Left colon (tissue), 2 donors: ENCODE measurements around the gene TIMM10. TPM values are rescaled to one million over a fixed set of nuclear protein-coding genes. Genes with fewer than 3 reads are reported as not detected.

Source experiments
- total RNA-seq, 2 donors: library from RNA; stranded (reverse); fragmentation: NEBNext Ultra II Directional; extraction: Animal tissue kit (Norgen Biotek cat#: 25700); gene quantifications; one replicate each; pipeline ENCODE4 v1.2.1, GENCODE V29; 2021
- donor health status: DM: no; HTN: no; CAD: no.
- donor health status: DM: yes; HTN: yes; CAD: no.

Gene TIMM10
- total RNA-seq, 2 donors from 2014 or later = 28.6 to 47.4 TPM

Other genes with a start within 250 kb of the TIMM10 start
- gene TNKS1BP1, start 205.8 kb downstream of the TIMM10 start, total RNA-seq = 100 to 1,000 TPM; 135 to 191 TPM
- 10 to 100 TPM; 56.5 to 67.8 TPM for gene SSRP1, start 194.9 kb downstream of the TIMM10 start, total RNA-seq
- not detected for gene P2RX3, start 192.4 kb downstream of the TIMM10 start, total RNA-seq
- not detected for gene PRG3, start 149.6 kb downstream of the TIMM10 start, total RNA-seq
- under 1 TPM in 1 of 2 donors, not detected in 1; 0.22 TPM for gene PRG2, start 140.1 kb downstream of the TIMM10 start, total RNA-seq
- 1 to 10 TPM; 6.9 to 9.6 TPM for gene SLC43A3, start 103.6 kb downstream of the TIMM10 start, total RNA-seq
- under 1 TPM; 0.67 to 0.98 TPM for gene RTN4RL2, start 70.2 kb downstream of the TIMM10 start, total RNA-seq
- 1 to 10 TPM; 7.1 to 9.6 TPM for gene SLC43A1, start 15.1 kb downstream of the TIMM10 start, total RNA-seq
- gene SMTNL1, start 6.8 kb upstream of the TIMM10 start, total RNA-seq = not detected
- 10 to 100 TPM; 27.6 to 47.2 TPM for gene UBE2L6, start 36.9 kb upstream of the TIMM10 start, total RNA-seq
- 10 to 100 TPM; 34.6 to 78.6 TPM for gene SERPING1, start 66.9 kb upstream of the TIMM10 start, total RNA-seq
- gene YPEL4, start 119.2 kb upstream of the TIMM10 start, total RNA-seq = 1 to 10 TPM in 1 of 2 donors, under 1 TPM in 1; 0.58 to 1.2 TPM
- gene CLP1, start 127.0 kb upstream of the TIMM10 start, total RNA-seq = 10 to 100 TPM; 11.4 to 11.8 TPM
- 10 to 100 TPM; 74.4 to 90.6 TPM for gene ZDHHC5, start 137.4 kb upstream of the TIMM10 start, total RNA-seq
- 10 to 100 TPM; 10.4 to 12.1 TPM for gene MED19, start 181.5 kb upstream of the TIMM10 start, total RNA-seq
- 100 to 1,000 TPM in 1 of 2 donors, 10 to 100 TPM in 1; 93.4 to 132 TPM for gene TMX2, start 181.8 kb upstream of the TIMM10 start, total RNA-seq
- 10 to 100 TPM; 64.0 to 77.4 TPM for gene SELENOH, start 210.7 kb upstream of the TIMM10 start, total RNA-seq
- not detected for gene BTBD18, start 221.1 kb upstream of the TIMM10 start, total RNA-seq
- gene CTNND1, start 231.0 kb upstream of the TIMM10 start, total RNA-seq = 100 to 1,000 TPM; 458 to 553 TPM